ENCODE measurements around the gene CDK17.
"Not testable (repeated sequence)": the region's sequence is repeated elsewhere in the genome, so short reads cannot be mapped to it uniquely, and the experiment has no call there.

The CDK17 gene

DNA sequence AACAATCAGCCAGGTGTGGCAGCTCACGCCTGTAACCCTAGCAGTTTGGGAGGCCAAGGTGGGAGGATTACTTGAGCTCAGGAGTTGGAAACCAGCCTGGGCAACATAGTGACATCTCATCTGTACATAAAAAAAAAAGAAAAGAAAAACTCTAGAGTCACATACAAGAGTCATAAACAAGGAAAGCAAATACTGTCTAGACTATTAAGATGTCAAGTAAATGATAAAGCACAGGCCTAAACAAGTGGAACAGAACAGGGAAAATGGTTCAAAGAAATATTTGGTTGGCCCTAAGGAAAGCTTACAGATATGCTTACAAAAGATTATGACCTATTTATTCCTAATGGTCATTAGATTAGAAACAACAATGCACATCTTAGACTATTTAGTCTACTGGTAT, 12.3 kb downstream of the CDK17 start:
- DNase-seq (ENCODE audit: low read depth) = no peak
- TF ChIP-seq, protein P1, sequence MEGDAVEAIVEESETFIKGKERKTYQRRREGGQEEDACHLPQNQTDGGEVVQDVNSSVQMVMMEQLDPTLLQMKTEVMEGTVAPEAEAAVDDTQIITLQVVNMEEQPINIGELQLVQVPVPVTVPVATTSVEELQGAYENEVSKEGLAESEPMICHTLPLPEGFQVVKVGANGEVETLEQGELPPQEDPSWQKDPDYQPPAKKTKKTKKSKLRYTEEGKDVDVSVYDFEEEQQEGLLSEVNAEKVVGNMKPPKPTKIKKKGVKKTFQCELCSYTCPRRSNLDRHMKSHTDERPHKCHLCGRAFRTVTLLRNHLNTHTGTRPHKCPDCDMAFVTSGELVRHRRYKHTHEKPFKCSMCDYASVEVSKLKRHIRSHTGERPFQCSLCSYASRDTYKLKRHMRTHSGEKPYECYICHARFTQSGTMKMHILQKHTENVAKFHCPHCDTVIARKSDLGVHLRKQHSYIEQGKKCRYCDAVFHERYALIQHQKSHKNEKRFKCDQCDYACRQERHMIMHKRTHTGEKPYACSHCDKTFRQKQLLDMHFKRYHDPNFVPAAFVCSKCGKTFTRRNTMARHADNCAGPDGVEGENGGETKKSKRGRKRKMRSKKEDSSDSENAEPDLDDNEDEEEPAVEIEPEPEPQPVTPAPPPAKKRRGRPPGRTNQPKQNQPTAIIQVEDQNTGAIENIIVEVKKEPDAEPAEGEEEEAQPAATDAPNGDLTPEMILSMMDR (IDR thresholded peaks at IDR 0.05; ENCODE audit: low read depth, low read length, missing control alignments) = no peak
- H3K4me3 ChIP-seq (ENCODE audit: low read depth, low read length) = no peak overlapping the region

DNA sequence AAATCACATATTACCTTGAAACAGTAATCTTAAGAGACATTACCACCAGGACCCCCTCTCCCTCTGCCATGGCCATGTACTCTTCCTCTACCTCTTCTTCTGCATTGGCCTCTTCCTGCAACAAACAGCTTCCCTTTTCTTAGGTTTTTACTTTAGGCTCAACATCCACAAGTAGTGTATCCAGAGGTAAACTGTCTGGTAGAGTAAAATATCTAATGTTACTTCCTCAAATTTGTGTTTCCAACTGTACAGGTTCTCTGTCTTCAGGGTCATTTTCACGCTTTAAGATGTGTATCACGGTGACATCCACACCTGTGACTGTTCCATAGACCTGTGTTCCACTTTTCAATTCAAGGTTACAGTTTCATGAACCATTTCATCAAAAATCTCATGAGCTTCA, 13.4 kb downstream of the CDK17 start:
- DNase-seq (ENCODE audit: low read depth) = no peak
- no peak overlapping the region for H3K4me3 ChIP-seq (ENCODE audit: low read depth, low read length)
- TF ChIP-seq, protein P1 (IDR thresholded peaks at IDR 0.05; ENCODE audit: low read depth, low read length, missing control alignments) = no peak

DNA sequence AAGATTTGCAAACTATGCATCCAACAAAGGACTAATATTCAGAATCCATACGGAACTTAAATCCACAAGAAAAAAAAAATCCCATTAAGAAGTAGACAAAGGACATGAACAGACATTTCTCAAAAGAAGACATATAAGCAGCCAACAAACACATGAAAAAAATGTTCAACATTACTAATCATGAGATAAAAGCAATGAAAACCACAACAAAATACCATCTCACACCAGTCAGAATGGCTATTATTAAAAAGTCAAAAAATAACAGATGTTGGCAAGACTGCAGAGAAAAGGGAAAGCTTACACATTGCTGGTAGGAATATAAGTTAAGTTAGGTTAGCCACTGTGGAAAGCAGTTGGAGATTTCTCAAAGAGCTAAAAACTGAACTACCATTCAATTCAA, 16.2 kb downstream of the CDK17 start:
- TF ChIP-seq, protein P1 (IDR thresholded peaks at IDR 0.05; ENCODE audit: low read depth, low read length, missing control alignments) = no peak
- H3K4me3 ChIP-seq (ENCODE audit: low read depth, low read length) = no peak overlapping the region
- DNase-seq (ENCODE audit: low read depth) = no peak

DNA sequence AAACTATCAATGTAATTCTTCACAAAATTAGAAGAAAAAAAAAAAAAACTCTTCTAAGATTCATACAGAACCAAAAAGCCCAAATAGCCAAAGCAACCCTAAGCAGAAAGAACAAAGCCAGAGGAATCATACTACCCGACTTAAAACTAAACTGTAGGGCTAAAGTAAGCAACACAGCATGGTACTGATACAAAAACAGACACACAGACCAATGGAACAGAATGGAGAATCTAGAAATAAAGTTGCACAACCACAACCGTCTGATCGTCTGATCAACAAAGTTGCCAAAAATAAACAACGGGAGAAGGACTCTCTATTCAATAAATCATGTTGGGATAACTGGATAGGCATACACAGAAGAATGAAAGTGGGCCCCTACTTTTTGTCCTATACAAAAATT, 16.9 kb downstream of the CDK17 start:
- no peak overlapping the region for H3K4me3 ChIP-seq (ENCODE audit: low read depth, low read length)
- DNase-seq (ENCODE audit: low read depth) = no peak
- TF ChIP-seq, protein P1 (IDR thresholded peaks at IDR 0.05; ENCODE audit: low read depth, low read length, missing control alignments) = no peak

DNA sequence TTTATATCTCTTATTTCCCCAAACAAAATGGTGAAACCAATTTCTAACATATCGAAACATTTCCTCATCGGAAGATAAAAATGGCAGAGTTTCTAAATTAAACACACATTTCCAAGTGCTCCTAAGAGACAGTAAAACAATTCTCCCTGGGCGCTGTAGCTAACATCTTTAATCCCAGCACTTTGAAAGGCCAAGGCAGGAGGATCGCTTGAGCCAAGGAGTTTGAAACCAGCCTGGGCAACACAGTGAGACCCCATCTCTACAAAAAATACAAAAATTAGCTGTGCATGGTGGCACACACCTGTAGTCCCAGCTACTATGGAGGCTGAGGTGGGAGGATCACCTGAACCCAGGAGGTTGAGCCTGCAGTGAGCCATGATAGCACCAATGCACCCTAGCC, 20.5 kb downstream of the CDK17 start:
- H3K4me3 ChIP-seq (ENCODE audit: low read depth, low read length); DNase-seq (ENCODE audit: low read depth): not testable (repeated sequence)

DNA sequence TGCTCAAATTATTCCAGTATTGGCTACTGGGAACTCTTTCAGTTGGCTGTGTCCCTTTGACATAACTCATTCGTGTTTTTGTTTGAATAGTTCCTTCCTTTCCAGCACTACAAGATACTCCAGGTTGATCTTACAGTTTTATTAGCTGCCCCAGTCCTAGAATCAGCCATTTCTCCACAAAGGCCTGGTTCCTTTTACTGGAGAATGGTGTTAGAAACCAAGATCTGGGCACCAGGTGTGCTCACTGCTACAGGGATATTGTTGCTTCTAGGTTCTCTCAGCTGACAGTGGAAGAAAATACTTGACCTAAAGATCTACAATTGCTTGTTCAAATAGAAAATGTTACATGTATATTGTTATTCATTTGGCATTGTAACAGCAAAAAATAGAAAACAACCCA, 21.9 kb downstream of the CDK17 start:
- no peak for DNase-seq (ENCODE audit: low read depth)
- H3K4me3 ChIP-seq (ENCODE audit: low read depth, low read length) = peak overlapping the region; percentile 29; the same call in 1 of the 2 replicates
- TF ChIP-seq, protein P1 (IDR thresholded peaks at IDR 0.05; ENCODE audit: low read depth, low read length, missing control alignments) = no peak

DNA sequence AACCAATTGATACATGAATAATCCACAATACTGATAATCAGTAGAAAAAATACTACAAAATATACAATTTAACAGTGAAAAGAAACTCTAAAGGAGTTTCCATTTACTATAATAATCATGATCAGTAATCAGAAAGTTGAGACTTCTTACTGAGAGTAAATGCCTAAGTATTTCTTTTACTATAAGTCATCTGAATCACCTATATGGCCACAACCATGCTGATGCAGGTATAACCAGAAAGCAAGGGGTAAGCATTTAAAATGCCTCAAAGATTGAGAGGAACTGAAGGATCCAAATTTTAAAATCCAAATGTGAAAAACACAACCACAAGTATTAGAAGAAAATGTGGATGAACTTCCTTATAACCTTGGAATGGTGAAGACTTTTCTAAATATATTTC, 23.4 kb downstream of the CDK17 start:
- TF ChIP-seq, protein P1 (IDR thresholded peaks at IDR 0.05; ENCODE audit: low read depth, low read length, missing control alignments) = no peak
- no peak overlapping the region for H3K4me3 ChIP-seq (ENCODE audit: low read depth, low read length)
- DNase-seq (ENCODE audit: low read depth) = no peak
